GM20000 (cell line): Measurements from ENCODE around the gene GRM4.

Source experiments
- DNase-seq: peaks from one replicate; pipeline ENCODE4 v3.0.0; 2012; ENCODE audit warnings: low spot score
- CTCF ChIP-seq: IDR thresholded peaks from 2 replicates; pipeline ENCODE4 v1.5.1; 2012; ENCODE audit warnings: mild to moderate bottlenecking, control low read depth; ENCODE audit errors: extremely low read depth, missing control alignments

GRM4 gene

GRCh38 chr6:34149831-34150400, 4.0 kb upstream of the GRM4 start:
- DNase-seq = no peak
- no peak for TF ChIP-seq CTCF

- no peak for TF ChIP-seq CTCF
These were observed 3.5 kb upstream of the GRM4 start for GRCh38 chr6:34149452-34149810.

DNA sequence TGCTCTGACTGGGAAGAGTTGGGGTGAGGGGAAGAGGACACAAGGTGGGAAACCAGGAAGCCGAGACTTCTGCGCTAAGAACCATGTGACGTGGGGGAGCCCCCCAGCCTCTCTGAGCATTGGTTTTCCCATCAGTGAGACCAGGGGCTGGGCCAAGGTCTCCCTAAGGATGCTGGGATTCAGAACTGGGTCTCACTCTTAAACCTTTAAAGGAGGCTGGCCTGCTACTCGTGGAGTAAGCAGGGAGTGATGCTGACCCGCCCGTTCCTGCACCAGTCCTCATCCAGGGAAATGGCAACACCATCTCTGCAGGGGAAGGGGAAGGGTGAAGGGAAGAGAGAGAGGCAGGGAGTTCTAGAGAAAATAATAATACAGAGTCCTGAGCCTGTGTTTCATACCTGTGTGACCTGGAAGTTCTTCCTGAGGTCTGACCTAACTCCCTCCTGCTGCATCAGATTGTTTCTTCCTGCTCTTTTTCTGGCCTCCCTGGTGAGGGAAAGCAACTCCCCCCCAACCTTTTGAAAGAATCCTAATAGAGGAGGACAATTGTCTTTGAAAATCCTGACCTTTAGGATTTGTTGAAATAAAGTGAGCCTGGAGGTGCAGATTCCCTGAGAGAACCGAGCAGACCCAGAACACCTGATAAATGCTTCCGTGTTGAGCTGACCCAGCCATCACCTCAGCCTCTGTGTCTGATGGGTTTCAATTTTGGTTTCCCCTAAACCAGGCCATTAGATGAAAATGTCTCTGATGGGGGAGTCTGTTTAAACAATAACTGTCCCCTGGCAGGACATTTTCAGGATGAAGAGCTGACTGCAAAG, 3.0 kb upstream of the GRM4 start:
- no peak for TF ChIP-seq CTCF
- DNase-seq = peak; percentile 75

More at GRCh38 chr6:34149452-34149810, 3.5 kb upstream of the GRM4 start:
- no peak for DNase-seq

DNA sequence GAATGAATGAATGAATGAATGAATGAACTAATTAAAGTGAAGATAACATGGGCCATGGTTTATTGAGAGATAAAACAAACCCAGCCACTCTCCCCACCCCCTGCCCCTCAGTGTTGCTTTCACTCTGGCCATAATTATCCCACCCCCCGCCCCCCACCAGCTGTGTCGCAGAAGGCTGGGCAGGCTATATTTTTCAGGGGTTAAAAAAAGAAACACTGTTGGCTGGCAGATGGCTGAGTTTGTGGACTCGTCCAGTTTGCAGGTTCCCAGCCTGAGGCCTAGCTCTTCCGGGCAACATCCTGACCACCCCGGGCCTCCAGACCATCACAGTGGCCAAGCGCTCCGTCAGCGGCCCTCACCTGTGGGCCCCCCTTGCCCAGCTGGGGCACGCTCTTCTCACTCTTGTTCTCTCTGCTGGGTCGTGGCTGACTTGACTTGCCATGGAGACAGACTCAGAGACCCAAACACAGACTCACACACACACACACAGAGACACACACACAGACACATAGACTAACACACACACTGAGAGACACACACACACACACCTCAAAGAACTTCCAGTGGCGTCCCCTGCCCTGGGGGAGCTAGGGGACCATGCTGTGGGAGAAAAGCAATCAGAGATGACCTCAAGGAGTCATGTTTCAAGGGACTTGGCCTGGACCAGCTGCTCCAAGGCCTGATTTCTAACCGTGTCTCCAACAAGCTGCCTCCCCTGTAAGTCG, 2.2 kb upstream of the GRM4 start:
- TF ChIP-seq CTCF = no peak
- no peak for DNase-seq

DNA sequence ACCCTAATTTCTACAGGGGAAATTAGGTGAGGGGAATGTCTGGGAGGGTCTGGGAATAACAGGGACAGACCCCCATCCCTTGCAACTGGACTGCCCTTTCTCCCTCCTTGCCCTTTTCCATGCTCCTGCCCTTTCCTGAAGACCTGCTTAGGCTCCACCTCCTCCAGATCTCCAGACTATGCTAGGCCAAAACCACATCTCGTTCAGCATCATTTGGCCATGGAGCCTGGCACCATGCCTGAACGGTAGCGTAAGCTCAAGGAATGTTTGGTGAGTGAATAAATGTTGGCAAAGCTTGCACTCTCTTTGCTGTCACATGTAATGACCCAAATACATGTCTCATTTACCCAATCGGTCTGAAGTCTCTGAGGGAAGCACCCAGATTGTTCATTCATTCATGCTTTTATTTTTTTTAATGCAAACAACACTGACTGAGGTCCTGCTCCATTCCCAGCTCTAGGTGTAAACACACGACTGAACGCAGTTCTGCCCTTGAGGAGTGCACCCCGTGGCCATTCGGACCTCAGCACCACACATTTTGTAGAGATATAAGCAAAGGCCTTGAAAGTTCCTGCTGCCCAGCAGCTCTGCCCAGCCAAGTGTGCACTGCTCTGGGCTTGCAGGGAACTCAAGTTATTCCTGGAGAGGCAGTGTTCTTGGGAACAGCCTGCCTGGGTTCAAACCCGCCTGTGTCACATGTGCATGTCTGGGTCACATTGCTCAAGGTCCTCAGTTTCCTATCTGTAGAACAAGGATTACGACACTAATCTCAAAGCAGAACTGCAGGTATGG, 1.1 kb upstream of the GRM4 start:
- no peak for DNase-seq
- TF ChIP-seq CTCF = no peak

DNA sequence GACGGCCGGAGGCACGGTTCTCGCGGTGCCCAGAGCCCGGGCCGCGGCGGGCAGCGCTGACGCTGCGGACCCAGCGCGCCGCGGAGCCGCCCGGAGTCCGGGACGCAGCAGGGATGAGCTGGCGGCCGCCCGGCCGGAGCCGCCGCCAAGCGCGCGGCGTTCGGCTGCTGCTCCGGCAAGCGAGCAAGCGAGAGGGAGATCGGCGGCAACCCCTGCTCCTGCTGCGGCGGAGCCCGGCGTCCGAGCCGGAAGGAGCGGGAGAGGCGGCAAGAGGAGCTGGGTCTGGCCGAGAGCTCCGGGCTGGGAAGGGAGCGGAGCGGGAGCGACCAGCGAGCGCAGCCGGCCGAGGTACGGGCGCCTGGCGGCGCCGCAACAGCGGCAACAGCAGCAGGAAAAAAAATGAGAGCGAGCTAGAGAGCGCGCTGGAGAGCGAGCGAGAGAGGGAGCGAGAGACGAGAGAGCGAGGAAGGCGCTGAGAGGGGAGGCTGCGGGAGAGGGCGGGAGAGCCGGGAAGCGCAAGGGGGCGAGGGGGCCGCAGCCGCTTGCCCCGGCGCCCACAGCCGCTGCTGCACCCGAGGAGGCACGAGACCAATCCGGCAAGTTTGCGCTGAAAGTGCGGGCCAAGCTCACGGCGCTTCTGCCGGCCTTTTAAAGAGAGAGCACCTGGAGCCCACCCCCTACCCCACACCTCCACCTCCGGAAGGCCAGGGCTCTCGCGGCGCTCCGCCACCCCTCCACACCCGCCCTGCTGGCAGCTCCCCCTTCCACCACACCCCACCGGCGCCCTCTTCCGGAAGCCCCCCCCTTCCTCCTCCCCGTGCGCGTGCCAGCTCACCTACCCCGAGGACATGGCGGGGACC, 496 bp downstream of the GRM4 start:
- no peak for TF ChIP-seq CTCF
- DNase-seq = peak; percentile 54
